ENCODE measurements around the gene ADH6.
"Not testable (repeated sequence)": the region's sequence is repeated elsewhere in the genome, so short reads cannot be mapped to it uniquely, and the experiment has no call there.

The ADH6 gene

DNA sequence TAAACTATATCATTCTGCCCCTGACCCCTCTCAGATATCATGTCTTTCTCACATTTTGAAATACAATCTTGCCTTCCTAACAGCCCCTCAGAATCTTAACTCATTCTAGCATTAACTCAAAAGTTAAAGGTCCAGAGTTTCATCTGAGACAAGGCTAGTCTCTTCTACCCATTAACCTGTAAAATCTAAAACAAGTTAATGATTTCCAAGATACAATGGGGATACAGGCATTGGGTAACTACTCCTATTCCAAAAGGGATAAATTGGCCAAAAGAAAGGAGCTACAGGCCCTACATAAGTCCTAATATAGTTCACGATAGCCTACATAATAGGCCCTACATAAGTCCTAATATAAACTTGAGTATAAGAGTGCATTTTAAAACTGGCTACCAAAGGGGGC lies 18.9 kb downstream of the ADH6 start:
- TF ChIP-seq, protein P1, sequence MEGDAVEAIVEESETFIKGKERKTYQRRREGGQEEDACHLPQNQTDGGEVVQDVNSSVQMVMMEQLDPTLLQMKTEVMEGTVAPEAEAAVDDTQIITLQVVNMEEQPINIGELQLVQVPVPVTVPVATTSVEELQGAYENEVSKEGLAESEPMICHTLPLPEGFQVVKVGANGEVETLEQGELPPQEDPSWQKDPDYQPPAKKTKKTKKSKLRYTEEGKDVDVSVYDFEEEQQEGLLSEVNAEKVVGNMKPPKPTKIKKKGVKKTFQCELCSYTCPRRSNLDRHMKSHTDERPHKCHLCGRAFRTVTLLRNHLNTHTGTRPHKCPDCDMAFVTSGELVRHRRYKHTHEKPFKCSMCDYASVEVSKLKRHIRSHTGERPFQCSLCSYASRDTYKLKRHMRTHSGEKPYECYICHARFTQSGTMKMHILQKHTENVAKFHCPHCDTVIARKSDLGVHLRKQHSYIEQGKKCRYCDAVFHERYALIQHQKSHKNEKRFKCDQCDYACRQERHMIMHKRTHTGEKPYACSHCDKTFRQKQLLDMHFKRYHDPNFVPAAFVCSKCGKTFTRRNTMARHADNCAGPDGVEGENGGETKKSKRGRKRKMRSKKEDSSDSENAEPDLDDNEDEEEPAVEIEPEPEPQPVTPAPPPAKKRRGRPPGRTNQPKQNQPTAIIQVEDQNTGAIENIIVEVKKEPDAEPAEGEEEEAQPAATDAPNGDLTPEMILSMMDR (IDR thresholded peaks at IDR 0.05; ENCODE audit: control insufficient read depth, insufficient read depth, low read depth, low read length, missing control alignments), result no peak
- no peak for DNase-seq (ENCODE audit: low read depth)
- H3K4me3 ChIP-seq (ENCODE audit: control insufficient read depth, low read depth, low read length), result no peak overlapping the region

DNA sequence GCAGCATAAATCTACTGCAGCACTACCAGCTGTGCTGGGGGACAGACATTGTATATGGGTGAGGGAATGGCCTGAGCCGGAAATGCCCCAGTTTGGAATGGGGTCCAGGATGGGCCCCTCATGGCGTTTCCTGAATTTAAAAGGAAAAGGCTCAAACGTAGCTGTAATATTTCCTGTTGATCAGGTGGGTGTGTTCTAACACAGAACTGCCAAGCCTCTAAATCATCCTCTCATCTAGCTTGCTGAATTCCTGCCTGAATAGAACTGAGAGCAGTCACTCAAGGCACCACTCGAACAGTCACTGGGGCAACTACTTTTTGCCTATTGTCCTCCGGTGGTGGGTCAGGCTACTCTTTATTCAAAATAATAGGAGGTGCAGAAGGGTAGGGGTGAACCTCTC lies 28.7 kb downstream of the ADH6 start:
- no peak for DNase-seq (ENCODE audit: low read depth)
- TF ChIP-seq, protein P1 (IDR thresholded peaks at IDR 0.05; ENCODE audit: control insufficient read depth, insufficient read depth, low read depth, low read length, missing control alignments), result no peak
- no peak overlapping the region for H3K4me3 ChIP-seq (ENCODE audit: control insufficient read depth, low read depth, low read length)

DNA sequence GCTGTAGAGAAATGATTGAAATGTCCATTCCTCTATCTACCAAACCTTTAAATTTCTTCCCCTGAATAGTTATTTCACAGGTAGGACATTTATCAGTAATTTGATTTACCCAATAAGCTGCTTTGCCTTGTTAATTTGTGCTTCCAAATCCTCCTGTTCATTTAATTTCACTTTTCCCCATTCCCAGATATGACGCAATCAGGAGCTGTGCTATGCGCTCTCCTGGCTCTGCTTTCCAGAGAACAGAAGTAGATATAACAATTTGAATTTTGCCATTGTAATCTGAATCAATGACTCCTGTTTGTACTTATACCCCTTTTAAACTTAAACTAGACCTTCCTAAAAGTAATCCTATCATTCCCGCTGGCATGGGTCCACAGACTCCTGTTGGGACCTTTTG lies 29.1 kb downstream of the ADH6 start:
- not testable (repeated sequence) for H3K4me3 ChIP-seq (ENCODE audit: control insufficient read depth, low read depth, low read length); DNase-seq (ENCODE audit: low read depth)

DNA sequence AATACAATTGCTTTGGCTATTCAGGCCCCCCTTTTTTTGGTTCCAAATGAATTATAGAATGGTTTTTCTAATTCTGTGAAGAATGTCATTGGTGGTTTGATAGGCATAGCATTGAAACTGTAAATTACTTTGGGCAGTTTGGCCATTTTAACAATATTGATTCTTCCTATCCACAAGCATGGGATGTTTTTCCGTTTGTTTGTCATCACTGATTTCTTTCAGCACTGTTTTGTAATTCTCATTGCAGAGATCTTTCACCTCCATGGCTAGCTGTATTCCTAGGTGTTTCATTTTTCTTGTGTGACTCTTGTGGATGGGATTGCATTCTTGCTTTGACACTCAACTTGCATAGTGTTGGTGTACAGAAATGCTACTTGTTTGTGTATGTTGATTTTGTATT lies 33.0 kb downstream of the ADH6 start:
- no peak for DNase-seq (ENCODE audit: low read depth)
- TF ChIP-seq, protein P1 (IDR thresholded peaks at IDR 0.05; ENCODE audit: control insufficient read depth, insufficient read depth, low read depth, low read length, missing control alignments), result no peak
- no peak overlapping the region for H3K4me3 ChIP-seq (ENCODE audit: control insufficient read depth, low read depth, low read length)

DNA sequence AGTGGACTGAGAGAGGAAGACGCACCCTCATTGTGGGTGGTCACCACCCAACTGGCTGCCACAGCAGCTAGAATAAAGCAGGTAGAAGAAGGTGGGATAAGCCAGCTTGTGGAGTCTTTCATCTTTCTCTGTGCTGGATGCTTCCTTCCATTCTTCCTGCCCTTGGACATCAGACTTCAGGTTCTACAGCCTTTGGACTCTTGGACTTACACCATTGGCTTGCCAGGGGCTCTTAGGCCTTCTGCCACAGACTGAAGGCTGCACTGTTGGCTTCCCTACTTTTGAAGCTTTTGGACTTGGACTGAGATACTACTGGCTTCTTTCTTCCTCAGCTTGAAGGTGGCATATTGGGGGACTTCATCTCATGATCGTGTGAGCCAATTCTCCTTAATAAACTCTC lies 33.5 kb downstream of the ADH6 start:
- H3K4me3 ChIP-seq (ENCODE audit: control insufficient read depth, low read depth, low read length), result no peak overlapping the region
- TF ChIP-seq, protein P1 (IDR thresholded peaks at IDR 0.05; ENCODE audit: control insufficient read depth, insufficient read depth, low read depth, low read length, missing control alignments), result no peak
- DNase-seq (ENCODE audit: low read depth), result no peak

DNA sequence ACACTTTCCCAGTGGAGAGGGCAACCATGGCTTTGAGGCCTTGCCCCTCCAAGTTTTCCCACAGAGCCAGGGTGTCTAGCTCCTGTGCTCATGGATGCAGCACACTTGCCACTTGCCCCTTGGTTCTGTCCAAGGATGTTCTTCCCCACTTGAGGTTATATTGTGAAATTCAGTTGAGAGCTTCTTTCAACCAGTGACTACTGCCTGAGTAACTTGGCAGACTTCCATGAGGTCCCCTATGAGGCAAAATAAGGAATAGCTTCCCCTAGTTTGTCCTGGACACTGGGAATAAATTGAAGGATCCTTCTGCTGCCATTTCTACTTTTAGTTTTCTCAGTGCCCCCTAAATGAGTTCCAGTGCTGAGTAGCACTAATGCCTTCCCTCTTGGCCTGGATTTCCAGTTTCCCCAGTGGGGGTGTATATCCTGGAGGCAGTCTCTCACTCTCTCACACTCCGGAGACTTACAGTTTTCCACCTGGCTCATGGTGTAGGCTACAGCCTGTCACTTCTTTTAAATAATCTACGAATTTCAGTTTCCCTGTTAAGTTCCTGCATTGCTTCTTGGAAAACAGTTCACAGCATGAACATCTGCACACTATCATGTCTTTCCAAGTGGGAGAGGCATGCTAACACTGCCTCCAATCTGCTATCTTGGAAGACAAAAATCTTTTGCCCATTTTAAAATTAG lies 38.5 kb downstream of the ADH6 start:
- no peak overlapping the region for H3K4me3 ChIP-seq (ENCODE audit: control insufficient read depth, low read depth, low read length)
- peak; percentile 44 for DNase-seq (ENCODE audit: low read depth)
- TF ChIP-seq, protein P1 (IDR thresholded peaks at IDR 0.05; ENCODE audit: control insufficient read depth, insufficient read depth, low read depth, low read length, missing control alignments), result no peak

DNA sequence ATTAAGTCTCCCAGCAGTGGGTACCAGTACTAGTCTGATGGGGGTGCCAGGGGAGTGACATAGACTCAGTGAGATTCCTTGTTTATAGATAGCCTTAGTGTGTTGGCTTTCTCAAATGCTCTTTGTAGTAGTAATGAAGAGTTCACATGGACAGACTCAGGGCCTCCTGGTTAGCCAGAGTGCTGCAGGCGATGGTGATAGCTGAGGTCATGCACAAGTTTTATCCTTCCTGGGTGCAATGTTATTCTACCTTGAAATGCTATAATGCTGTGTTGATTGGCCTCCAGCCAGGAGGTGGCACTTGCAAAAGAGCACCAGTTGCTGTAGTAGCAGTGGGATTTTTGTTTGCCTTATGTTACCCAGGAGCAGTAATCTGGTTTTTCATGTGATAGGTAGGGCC lies 39.4 kb downstream of the ADH6 start:
- no peak for DNase-seq (ENCODE audit: low read depth)
- TF ChIP-seq, protein P1 (IDR thresholded peaks at IDR 0.05; ENCODE audit: control insufficient read depth, insufficient read depth, low read depth, low read length, missing control alignments), result no peak
- no peak overlapping the region for H3K4me3 ChIP-seq (ENCODE audit: control insufficient read depth, low read depth, low read length)
